Body of pancreas (tissue), 4 donors: Measurements from ENCODE around the gene WFDC12.

Experiments used
- CTCF ChIP-seq, 7 experiments: fragments of 450-650 bp in 4 of 7; fragments of 200-600 bp in 3 of 7; sonication (generic) in 3 of 7; IDR thresholded peaks; one replicate each; pipeline ENCODE4 v1.5.1; 2016 to 2019; ENCODE audit warnings: antibody characterized with exemption in 7 of 7
- POLR2A ChIP-seq, 3 donors: fragments of 450-650 bp; IDR thresholded peaks; one replicate each; pipeline ENCODE4 v1.6.1; 2016; ENCODE audit warnings: antibody characterized with exemption in 3 of 3, mild to moderate bottlenecking in 2 of 3

GRCh38 chr20:45097485-45098102 lies 26.7 kb downstream of the WFDC12 start:
- TF ChIP-seq CTCF (IDR thresholded peaks at IDR 0.05) (peak in 4 of 7 experiments; percentile 7 to 31 (median 22)), POLR2A (IDR thresholded peaks at IDR 0.05) (no peak)
